ENCODE results near the gene RARG. TPM values are rescaled to one million over a fixed set of nuclear protein-coding genes. Genes with fewer than 3 reads are reported as not detected.

The RARG gene
- total RNA-seq, 1 donor from 2014 or later: 0.27 TPM

DNA sequence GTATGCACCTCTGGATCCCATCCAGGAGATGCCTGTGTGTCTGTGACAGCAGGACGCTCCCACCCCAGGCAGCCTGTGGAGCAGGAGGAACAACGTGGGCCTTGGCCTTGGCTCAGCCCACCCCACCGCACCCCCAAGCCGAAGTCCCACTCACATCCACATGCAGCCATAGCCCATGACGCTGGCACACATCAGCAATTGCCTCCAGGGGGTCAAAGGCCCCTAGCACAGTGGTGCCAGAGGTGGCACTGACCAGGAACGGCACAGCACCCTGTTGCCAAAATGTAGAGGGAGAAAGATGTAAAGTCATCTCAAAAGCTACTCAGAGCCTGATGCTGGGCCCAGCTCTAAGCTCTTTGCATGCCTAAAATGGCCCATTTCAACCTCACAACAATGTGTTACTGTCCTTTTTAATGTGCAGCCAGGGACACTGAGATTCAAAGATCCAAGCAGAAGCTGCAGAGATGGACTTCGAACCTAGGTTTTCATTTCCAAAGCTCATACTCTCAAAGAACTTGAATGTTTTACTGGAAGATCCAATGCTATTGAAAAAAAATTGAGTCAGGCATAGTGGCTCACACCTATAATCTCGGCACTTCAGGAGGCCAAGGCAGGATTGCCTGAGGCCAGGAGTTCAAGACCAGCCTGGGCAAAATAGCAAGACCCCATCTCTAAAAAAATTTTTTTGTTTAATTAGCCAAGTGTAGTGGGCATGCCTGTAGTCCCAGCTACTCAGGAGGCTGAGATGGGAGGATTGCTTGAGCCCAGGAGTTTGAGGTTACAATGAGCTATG is 70.7 kb downstream of the RARG start:
- Mint-ChIP-seq H3K4me3 (ENCODE audit: unreplicated experiment) (no peak overlapping the region), H3K27ac (ENCODE audit: unreplicated experiment) (no peak overlapping the region), H3K36me3 (ENCODE audit: unreplicated experiment) (no peaks in the 10 kb centered on the region), H3K9me3 (ENCODE audit: unreplicated experiment) (no peaks in the 10 kb centered on the region), H3K4me1 (ENCODE audit: low read depth, unreplicated experiment) (peaks cover 4% of the 10 kb centered on the region), H3K27me3 (ENCODE audit: unreplicated experiment) (no peaks in the 10 kb centered on the region)
- no peak for DNase-seq
- TF ChIP-seq, protein P1, sequence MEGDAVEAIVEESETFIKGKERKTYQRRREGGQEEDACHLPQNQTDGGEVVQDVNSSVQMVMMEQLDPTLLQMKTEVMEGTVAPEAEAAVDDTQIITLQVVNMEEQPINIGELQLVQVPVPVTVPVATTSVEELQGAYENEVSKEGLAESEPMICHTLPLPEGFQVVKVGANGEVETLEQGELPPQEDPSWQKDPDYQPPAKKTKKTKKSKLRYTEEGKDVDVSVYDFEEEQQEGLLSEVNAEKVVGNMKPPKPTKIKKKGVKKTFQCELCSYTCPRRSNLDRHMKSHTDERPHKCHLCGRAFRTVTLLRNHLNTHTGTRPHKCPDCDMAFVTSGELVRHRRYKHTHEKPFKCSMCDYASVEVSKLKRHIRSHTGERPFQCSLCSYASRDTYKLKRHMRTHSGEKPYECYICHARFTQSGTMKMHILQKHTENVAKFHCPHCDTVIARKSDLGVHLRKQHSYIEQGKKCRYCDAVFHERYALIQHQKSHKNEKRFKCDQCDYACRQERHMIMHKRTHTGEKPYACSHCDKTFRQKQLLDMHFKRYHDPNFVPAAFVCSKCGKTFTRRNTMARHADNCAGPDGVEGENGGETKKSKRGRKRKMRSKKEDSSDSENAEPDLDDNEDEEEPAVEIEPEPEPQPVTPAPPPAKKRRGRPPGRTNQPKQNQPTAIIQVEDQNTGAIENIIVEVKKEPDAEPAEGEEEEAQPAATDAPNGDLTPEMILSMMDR (IDR thresholded peaks at IDR 0.05; ENCODE audit: partially characterized antibody, unreplicated experiment): no peak

DNA sequence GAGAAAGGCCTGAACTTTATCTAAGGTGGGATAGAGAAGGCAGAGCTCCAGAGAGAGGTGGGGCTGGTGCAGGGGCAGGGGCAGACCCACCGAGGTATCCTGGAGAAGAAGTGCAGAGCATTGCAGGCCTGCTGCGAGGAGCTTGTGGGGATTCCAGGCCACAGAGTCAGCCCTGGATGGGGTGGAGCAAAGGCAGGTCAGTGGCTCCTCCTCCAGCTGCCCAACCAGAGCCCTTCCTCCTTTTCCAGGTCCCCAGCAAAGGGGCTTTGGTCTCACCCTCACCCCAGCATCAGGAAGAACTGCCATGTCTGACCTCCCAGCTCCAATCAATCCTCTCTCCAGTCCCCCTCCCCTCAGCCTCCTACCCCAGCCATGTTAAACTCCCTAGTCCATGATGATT is 71.3 kb downstream of the RARG start:
- Mint-ChIP-seq H3K4me3 (ENCODE audit: unreplicated experiment) (no peak overlapping the region), H3K27me3 (ENCODE audit: unreplicated experiment) (no peaks in the 10 kb centered on the region), H3K27ac (ENCODE audit: unreplicated experiment) (no peak overlapping the region), H3K4me1 (ENCODE audit: low read depth, unreplicated experiment) (peaks cover 4% of the 10 kb centered on the region), H3K9me3 (ENCODE audit: unreplicated experiment) (no peaks in the 10 kb centered on the region), H3K36me3 (ENCODE audit: unreplicated experiment) (no peaks in the 10 kb centered on the region)
- TF ChIP-seq, protein P1 (IDR thresholded peaks at IDR 0.05; ENCODE audit: partially characterized antibody, unreplicated experiment): no peak
- DNase-seq: no peak

Other genes starting within 250 kb of the RARG start
- 283 TPM for gene EIF4B, start 225.8 kb downstream of the RARG start, total RNA-seq (ENCODE audit: unreplicated experiment)
- gene TNS2, start 182.1 kb downstream of the RARG start, total RNA-seq (ENCODE audit: unreplicated experiment): 2.5 TPM
- 13.9 TPM for gene SPRYD3, start 152.8 kb downstream of the RARG start, total RNA-seq (ENCODE audit: unreplicated experiment)
- gene IGFBP6, start 134.5 kb downstream of the RARG start, total RNA-seq (ENCODE audit: unreplicated experiment): not detected
- not detected for gene SOAT2, start 128.7 kb downstream of the RARG start, total RNA-seq (ENCODE audit: unreplicated experiment)
- gene ZNF740, start 51.5 kb downstream of the RARG start, total RNA-seq (ENCODE audit: unreplicated experiment): 38.2 TPM
- 34.5 TPM for gene CSAD, start 51.3 kb downstream of the RARG start, total RNA-seq (ENCODE audit: unreplicated experiment)
- not detected for gene ITGB7, start 25.0 kb downstream of the RARG start, total RNA-seq (ENCODE audit: unreplicated experiment)
- 5.1 TPM for gene ESPL1, start 36.1 kb upstream of the RARG start, total RNA-seq (ENCODE audit: unreplicated experiment)
- gene PFDN5, start 63.3 kb upstream of the RARG start, total RNA-seq (ENCODE audit: unreplicated experiment): 292 TPM
- gene MYG1, start 67.5 kb upstream of the RARG start, total RNA-seq (ENCODE audit: unreplicated experiment): 66.1 TPM
- gene AAAS, start 89.4 kb upstream of the RARG start, total RNA-seq (ENCODE audit: unreplicated experiment): 57.5 TPM
- gene SP7, start 104.1 kb upstream of the RARG start, total RNA-seq (ENCODE audit: unreplicated experiment): not detected
- gene SP1, start 148.0 kb upstream of the RARG start, total RNA-seq (ENCODE audit: unreplicated experiment): 34.8 TPM
- gene AMHR2, start 191.6 kb upstream of the RARG start, total RNA-seq (ENCODE audit: unreplicated experiment): not detected
- gene PRR13, start 209.5 kb upstream of the RARG start, total RNA-seq (ENCODE audit: unreplicated experiment): 105 TPM
- 1,170 TPM for gene PCBP2, start 219.9 kb upstream of the RARG start, total RNA-seq (ENCODE audit: unreplicated experiment)

All from glutamatergic neuron (in vitro differentiated cells).